PC-3 (cell line): ENCODE data around the gene SPATA16. TPM values are rescaled to one million over a fixed set of nuclear protein-coding genes. Genes with fewer than 3 reads are reported as not detected.

Source experiments
- ATAC-seq: fragments of 200-7000 bp; cut with Tn5 transposase; 2 replicates; pipeline ENCODE4 v1.9.1; 2020; ENCODE audit warnings: mild to moderate bottlenecking, moderate library complexity
- BruUV-seq: library from RNA; stranded (reverse); fragments of 400-500 nt; replicated peaks from 2 replicates; lab custom pipeline; 2021; lab: Mats Ljungman, UMichigan
- CTCF ChIA-PET: fragments of 300-600 bp; sonication (Branson Sonifier 250); formaldehyde crosslinking; loops from one replicate; lab custom pipeline; 2022; ENCODE audit warnings: antibody characterized with exemption; lab: Charles Lee
- POLR2A ChIA-PET: fragments of 300-600 bp; sonication (Branson Sonifier 250); formaldehyde crosslinking; loops from one replicate; lab custom pipeline; 2022; ENCODE audit warnings: antibody characterized with exemption; ENCODE audit not compliant: unreplicated experiment; lab: Charles Lee
- DNase-seq: peaks from one replicate; pipeline ENCODE4 v3.0.0-alpha.2; 2015
- H2AFZ ChIP-seq: fragments of 300-600 bp; sonication (generic); 2 replicates; pipeline ENCODE4 v1.6.0; 2016; ENCODE audit warnings: antibody characterized with exemption, low read length
- H3F3A ChIP-seq: fragments of 300-600 bp; sonication (generic); one replicate; pipeline ENCODE4 v1.6.0; 2017; ENCODE audit warnings: antibody characterized with exemption, low read length, control low read depth, mild to moderate bottlenecking; ENCODE audit not compliant: unreplicated experiment
- H3K27ac ChIP-seq: fragments of 300-600 bp; sonication (generic); 2 replicates; pipeline ENCODE4 v1.5.1; 2016; ENCODE audit warnings: mild to moderate bottlenecking, low read length
- H3K27me3 ChIP-seq: fragments of 300-600 bp; sonication (generic); 2 replicates; pipeline ENCODE4 v1.6.1; 2016; ENCODE audit warnings: low read length, mixed read lengths
- H3K36me3 ChIP-seq: fragments of 300-600 bp; sonication (generic); 2 replicates; pipeline ENCODE4 v1.6.1; 2016; ENCODE audit warnings: low read depth, mixed run types, low read length, mixed read lengths
- H3K4me1 ChIP-seq: fragments of 300-600 bp; sonication (generic); 2 replicates; pipeline ENCODE4 v1.5.1; 2016; ENCODE audit warnings: low read length; ENCODE audit not compliant: insufficient read depth
- H3K4me2 ChIP-seq: fragments of 300-600 bp; sonication (generic); 2 replicates; pipeline ENCODE4 v1.6.0; 2016; ENCODE audit warnings: low read length
- H3K4me3 ChIP-seq: fragments of 300-600 bp; sonication (generic); 2 replicates; pipeline ENCODE4 v1.5.1; 2016; ENCODE audit warnings: mild to moderate bottlenecking, low read length, mixed read lengths
- H3K79me2 ChIP-seq: fragments of 300-600 bp; sonication (generic); 2 replicates; pipeline ENCODE4 v1.6.1; 2017; ENCODE audit warnings: low read length, mixed read lengths
- H3K9ac ChIP-seq: fragments of 300-600 bp; sonication (generic); 2 replicates; pipeline ENCODE4 v1.6.0; 2016; ENCODE audit warnings: mild to moderate bottlenecking, low read length
- H3K9me2 ChIP-seq: fragments of 300-600 bp; sonication (generic); replicated peaks from 2 replicates; pipeline ENCODE4 v1.6.1; 2016; ENCODE audit warnings: mixed run types, low read length, mixed read lengths
- H3K9me3 ChIP-seq: fragments of 300-600 bp; sonication (generic); 2 replicates; pipeline ENCODE4 v1.6.1; 2016; ENCODE audit warnings: low read length, mixed read lengths
- H4K20me1 ChIP-seq: fragments of 300-600 bp; sonication (generic); 2 replicates; pipeline ENCODE4 v1.6.1; 2016; ENCODE audit warnings: low read length, mixed read lengths
- CTCF ChIP-seq: fragments of 300-600 bp; sonication (generic); conservative IDR thresholded peaks from 2 replicates; pipeline ENCODE4 v1.5.1; 2017; ENCODE audit warnings: antibody characterized with exemption, low read depth, mild to moderate bottlenecking, low read length
- EZH2 ChIP-seq: fragments of 300-600 bp; sonication (generic); IDR thresholded peaks from one replicate; pipeline ENCODE4 v1.6.1; 2017; ENCODE audit warnings: antibody characterized with exemption, mild to moderate bottlenecking, low read length; ENCODE audit not compliant: unreplicated experiment
- EZH2phosphoT487 ChIP-seq: fragments of 300-600 bp; sonication (generic); IDR thresholded peaks from 2 replicates; pipeline ENCODE4 v1.6.1; 2018; ENCODE audit warnings: mild to moderate bottlenecking, antibody characterized with exemption, low read length, borderline replicate concordance
- intact Hi-C: fragments of 100-400 bp; cut with micrococcal nuclease; formaldehyde crosslinking; loops from 2 replicates; pipeline ENCODE4 v1.9.0; 2023
- total RNA-seq: library from RNA; depleted of rRNA; stranded (reverse); fragments of >200 nt; gene quantifications from 2 replicates; pipeline ENCODE4 v1.2.3, GENCODE V29; 2014

Gene SPATA16
- total RNA-seq, 1 experiment from 2014 or later, result not detected

- Histone ChIP-seq H3F3A (no peaks in the 10 kb centered on the region), H3K79me2 (no peaks in the 10 kb centered on the region), H4K20me1 (no peaks in the 10 kb centered on the region), H3K4me2 (no peak overlapping the region), H3K27me3 (peaks cover 26% of the 10 kb centered on the region), H3K9me3 (no peaks in the 10 kb centered on the region), H3K9ac (no peak overlapping the region), H2AFZ (no peak overlapping the region), H3K9me2 (no peaks in the 10 kb centered on the region), H3K27ac (no peak overlapping the region), H3K36me3 (no peaks in the 10 kb centered on the region), H3K4me3 (no peak overlapping the region), H3K4me1 (no peaks in the 10 kb centered on the region)
- TF ChIP-seq EZH2 (no peak), CTCF (no peak), EZH2phosphoT487 (no peak)
- ChIA-PET CTCF (no interaction called here), POLR2A (no interaction called here)
- DNase-seq (no peak), ATAC-seq (no peak)
- no TSS peak for BruUV-seq
- intact Hi-C loops, result no loop called here
Observed at GRCh38 chr3:173043757-173044156, 97.3 kb downstream of the SPATA16 start.

DNA sequence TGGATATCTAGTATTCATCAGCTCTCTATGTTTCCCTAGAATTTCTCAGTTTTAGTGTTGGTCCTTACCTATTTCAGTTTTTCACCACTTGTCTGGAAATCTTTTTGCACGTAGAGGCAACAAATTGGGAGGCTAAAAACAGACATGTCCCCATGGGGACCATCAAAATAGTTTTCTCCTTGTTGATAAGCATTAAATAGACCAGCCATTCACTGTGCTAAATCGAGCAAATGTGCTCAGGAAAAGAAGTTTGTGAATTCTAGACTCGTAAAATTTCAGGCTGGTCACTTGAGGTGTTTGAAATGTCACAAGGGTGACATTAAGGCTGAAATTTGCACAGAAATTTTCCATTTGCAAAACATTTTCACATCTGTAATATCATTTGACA, 102.6 kb downstream of the SPATA16 start:
- H3F3A ChIP-seq, result no peaks in the 10 kb centered on the region
- no peak overlapping the region for H3K4me2 ChIP-seq
- no peak overlapping the region for H3K9ac ChIP-seq
- H3K79me2 ChIP-seq, result no peaks in the 10 kb centered on the region
- ATAC-seq (no peak), DNase-seq (no peak)
- ChIA-PET POLR2A (no interaction called here), CTCF (no interaction called here)
- H4K20me1 ChIP-seq, result no peaks in the 10 kb centered on the region; the same call in 1 of the 2 replicates
- no peaks in the 10 kb centered on the region for H3K9me2 ChIP-seq
- H3K4me1 ChIP-seq, result no peaks in the 10 kb centered on the region
- no peak overlapping the region for H3K4me3 ChIP-seq
- no peaks in the 10 kb centered on the region for H3K9me3 ChIP-seq
- no TSS peak for BruUV-seq
- intact Hi-C loops, result no loop called here
- H3K36me3 ChIP-seq, result no peaks in the 10 kb centered on the region
- no peak overlapping the region for H2AFZ ChIP-seq
- H3K27me3 ChIP-seq, result peaks cover 7% of the 10 kb centered on the region
- H3K27ac ChIP-seq, result no peak overlapping the region
- TF ChIP-seq EZH2, result no peak

- H3K9me3 ChIP-seq, result no peaks in the 10 kb centered on the region
- no peaks in the 10 kb centered on the region for H3K79me2 ChIP-seq
- TF ChIP-seq EZH2phosphoT487, result no peak
- intact Hi-C loops, result no loop called here
- H3K36me3 ChIP-seq, result no peaks in the 10 kb centered on the region
- peaks cover 10% of the 10 kb centered on the region for H3K27me3 ChIP-seq
- H3F3A ChIP-seq, result no peaks in the 10 kb centered on the region
- H3K27ac ChIP-seq, result no peak overlapping the region
- POLR2A ChIA-PET, result no interaction called here
- no peak overlapping the region for H3K4me2 ChIP-seq
- no peaks in the 10 kb centered on the region for H3K9me2 ChIP-seq
- DNase-seq, result peak; percentile 9
- no TSS peak for BruUV-seq
- no peak overlapping the region for H3K4me3 ChIP-seq
- no peak overlapping the region for H3K9ac ChIP-seq
- CTCF ChIA-PET, result no interaction called here
- no peaks in the 10 kb centered on the region for H3K4me1 ChIP-seq
- ATAC-seq, result 0 out of 2 replicates have a peak, but pooled peaks have one; percentile 15
- H4K20me1 ChIP-seq, result no peaks in the 10 kb centered on the region; the same call in 1 of the 2 replicates
- H2AFZ ChIP-seq, result no peak overlapping the region
Observed at GRCh38 chr3:173037840-173038483, 103.1 kb downstream of the SPATA16 start.
